Transverse colon (tissue), 4 donors: ENCODE data around the gene MFF. TPM values are rescaled to one million over a fixed set of nuclear protein-coding genes. Genes with fewer than 3 reads are reported as not detected.

Experiments
- DNase-seq: peaks from one replicate; pipeline ENCODE4 v3.0.0-alpha.2; 2019
- H3K27ac ChIP-seq, 4 donors: fragments of 200-600 bp; sonication (generic); 2 replicates each; pipeline ENCODE4 v1.5.1; 2016 to 2018; ENCODE audit warnings: inconsistent platforms in 4 of 4
- H3K27me3 ChIP-seq: fragments of 200-600 bp; sonication (generic); 2 replicates; pipeline ENCODE4 v1.5.1; 2017; ENCODE audit warnings: inconsistent platforms
- H3K36me3 ChIP-seq, 4 donors: fragments of 200-600 bp; sonication (generic); 2 replicates each; pipeline ENCODE4 v1.5.1; 2017 to 2019; ENCODE audit warnings: inconsistent platforms in 4 of 4
- H3K4me1 ChIP-seq, 4 donors: fragments of 200-600 bp; sonication (generic); 2 replicates each; pipeline ENCODE4 v1.5.1; 2017 to 2020; ENCODE audit warnings: inconsistent platforms in 4 of 4
- H3K4me3 ChIP-seq, 4 donors: fragments of 200-600 bp; sonication (generic); 1 replicate in 1 of 4; 2 replicates in 3 of 4; pipeline versions ENCODE4 v1.5.1 to v1.6.1; 2017 to 2019; ENCODE audit warnings: inconsistent platforms in 4 of 4
- H3K9me3 ChIP-seq, 2 donors: fragments of 200-600 bp; sonication (generic); 2 replicates each; pipeline ENCODE4 v1.5.1; 2017 to 2019; ENCODE audit warnings: inconsistent platforms in 2 of 2
- EP300 ChIP-seq: sonication (generic); formaldehyde crosslinking; IDR thresholded peaks from one replicate; pipeline ENCODE4 v1.6.1; 2017; ENCODE audit warnings: antibody characterized with exemption, low read depth
- POLR2A ChIP-seq: fragments of 450-650 bp; IDR thresholded peaks from one replicate; pipeline ENCODE4 v1.6.1; 2016; ENCODE audit warnings: antibody characterized with exemption, mild to moderate bottlenecking, moderate library complexity
- POLR2AphosphoS5 ChIP-seq, 3 donors: sonication (generic); formaldehyde crosslinking; IDR thresholded peaks; one replicate each; pipeline ENCODE4 v1.6.1; 2016; ENCODE audit warnings: antibody characterized with exemption in 3 of 3
- WGBS, 2 donors: methylation state at CpG; one replicate each; pipeline ENCODE4 v1.1.5; 2018; ENCODE audit warnings: low coverage in 1 of 2; 5-methylcytosine and 5-hydroxymethylcytosine counted together
- in situ Hi-C, 4 donors: fragments of 200-750 bp; cut with MboI; loops; one replicate each; pipeline versions ENCODE4 v1.15.0 to v1.15.1; 2017; ENCODE audit warnings: low sequenced_read_pairs in 3 of 4, low pct_ligation_motif_present in 1 of 4, low pct_unique_long_range_greater_than_20kb in 1 of 4
- intact Hi-C: fragments of 100-400 bp; cut with DNase I; formaldehyde crosslinking; loops from one replicate; pipeline ENCODE4 v1.15.1; 2023; ENCODE audit warnings: low total_unique reads
- total RNA-seq, 4 donors: library from RNA; depleted of rRNA; stranded (reverse); fragments of >200 nt; gene quantifications; one replicate each; pipeline ENCODE4 v1.1.0, GENCODE V29; 2016
- TF ChIP-seq, protein P1 (sequence below), 5 experiments: fragments of 200-600 bp in 3 of 5; fragments of 450-650 bp in 2 of 5; sonication (generic) in 3 of 5; IDR thresholded peaks; 1 replicate in 2 of 5; 2 replicates in 3 of 5; pipeline ENCODE4 v1.5.1; 2016 to 2017; ENCODE audit warnings: antibody characterized with exemption in 5 of 5, inconsistent platforms in 3 of 5, mild to moderate bottlenecking in 2 of 5, moderate library complexity in 1 of 5

Gene MFF
- total RNA-seq, 4 donors from 2014 or later, result 22.3 to 127 (median 103) TPM

DNA sequence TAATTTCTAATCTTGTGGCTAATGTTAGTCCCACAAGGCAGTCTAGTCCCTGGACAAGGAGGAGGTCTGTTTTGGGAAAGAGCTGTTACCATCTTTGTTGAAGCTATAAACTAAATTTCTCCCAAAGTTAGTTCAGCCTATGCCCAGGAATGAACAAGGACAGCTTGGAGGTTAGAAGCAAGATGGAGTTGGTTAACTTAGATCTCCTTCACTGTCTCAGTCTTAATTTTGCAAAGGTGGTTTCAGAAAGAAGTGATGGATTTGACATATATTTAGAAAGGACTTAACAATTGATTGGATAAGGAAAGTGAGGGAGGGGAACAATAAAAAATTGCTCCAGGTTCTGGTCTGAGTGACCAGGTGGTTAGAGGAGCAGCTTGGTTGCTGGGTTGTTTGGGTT is 77.3 kb downstream of the MFF start:
- in situ Hi-C loops, result loop anchor here in 2 of 4 donors (10.0 to 25.0 kb wide), 2 partner anchors 360 to 362 kb away; no protein-coding TSS in a partner anchor
- intact Hi-C loops, result loop anchor here (10.0 kb wide), 1 partner anchor 362 kb away; no protein-coding TSS in a partner anchor
- TF ChIP-seq POLR2AphosphoS5 (IDR thresholded peaks at IDR 0.05) (no peak), EP300 (no peak), POLR2A (no peak)
- TF ChIP-seq, protein P1, sequence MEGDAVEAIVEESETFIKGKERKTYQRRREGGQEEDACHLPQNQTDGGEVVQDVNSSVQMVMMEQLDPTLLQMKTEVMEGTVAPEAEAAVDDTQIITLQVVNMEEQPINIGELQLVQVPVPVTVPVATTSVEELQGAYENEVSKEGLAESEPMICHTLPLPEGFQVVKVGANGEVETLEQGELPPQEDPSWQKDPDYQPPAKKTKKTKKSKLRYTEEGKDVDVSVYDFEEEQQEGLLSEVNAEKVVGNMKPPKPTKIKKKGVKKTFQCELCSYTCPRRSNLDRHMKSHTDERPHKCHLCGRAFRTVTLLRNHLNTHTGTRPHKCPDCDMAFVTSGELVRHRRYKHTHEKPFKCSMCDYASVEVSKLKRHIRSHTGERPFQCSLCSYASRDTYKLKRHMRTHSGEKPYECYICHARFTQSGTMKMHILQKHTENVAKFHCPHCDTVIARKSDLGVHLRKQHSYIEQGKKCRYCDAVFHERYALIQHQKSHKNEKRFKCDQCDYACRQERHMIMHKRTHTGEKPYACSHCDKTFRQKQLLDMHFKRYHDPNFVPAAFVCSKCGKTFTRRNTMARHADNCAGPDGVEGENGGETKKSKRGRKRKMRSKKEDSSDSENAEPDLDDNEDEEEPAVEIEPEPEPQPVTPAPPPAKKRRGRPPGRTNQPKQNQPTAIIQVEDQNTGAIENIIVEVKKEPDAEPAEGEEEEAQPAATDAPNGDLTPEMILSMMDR (IDR thresholded peaks at IDR 0.05), result no peak

DNA sequence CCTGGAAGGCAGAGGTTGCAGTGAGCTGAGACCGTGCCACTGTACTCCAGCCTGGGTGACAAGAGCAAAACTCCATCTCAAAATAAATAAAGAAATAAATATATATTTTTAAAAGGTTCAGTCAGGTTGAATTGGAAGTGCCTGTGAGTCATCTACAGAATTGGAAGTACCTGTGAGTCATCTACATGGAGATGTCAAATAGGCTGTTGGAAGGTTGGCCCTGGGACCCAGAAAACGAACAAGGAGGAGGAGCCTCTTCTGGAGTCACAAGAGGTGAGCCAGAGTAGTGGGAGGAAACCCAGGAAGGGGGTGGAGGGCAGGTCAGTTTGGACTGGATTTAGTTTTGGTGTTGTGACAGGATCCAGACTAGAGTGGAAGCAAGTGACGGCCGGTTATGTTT is 77.9 kb downstream of the MFF start:
- H3K4me1 ChIP-seq, result peaks cover 0 to 31% (median 19%) of the 10 kb centered on the region in 4 donors
- H3K4me3 ChIP-seq, result no peak overlapping the region
- in situ Hi-C loops, result loop anchor here in 2 of 4 donors (10.0 to 25.0 kb wide), 2 partner anchors 359 to 362 kb away; no protein-coding TSS in a partner anchor
- TF ChIP-seq, protein P1 (IDR thresholded peaks at IDR 0.05), result no peak
- no peak for TF ChIP-seq EP300
- no peak for TF ChIP-seq POLR2A
- TF ChIP-seq POLR2AphosphoS5 (IDR thresholded peaks at IDR 0.05), result no peak
- intact Hi-C loops, result loop anchor here (10.0 kb wide), 1 partner anchor 362 kb away; no protein-coding TSS in a partner anchor
- WGBS, 2 donors, result 60 to 69% methylated on average over 4 of the region's 4 CpGs
- H3K27ac ChIP-seq, result no peak overlapping the region
- H3K36me3 ChIP-seq, result no peaks in the 10 kb centered on the region
- no peaks in the 10 kb centered on the region for H3K9me3 ChIP-seq
- no peaks in the 10 kb centered on the region for H3K27me3 ChIP-seq
- DNase-seq, result no peak

More for the DNA sequence above, 77.3 kb downstream of the MFF start:
- Histone ChIP-seq H3K27ac (no peak overlapping the region), H3K4me3 (no peak overlapping the region), H3K9me3 (no peaks in the 10 kb centered on the region), H3K4me1 (peaks cover 0 to 31% (median 19%) of the 10 kb centered on the region in 4 donors), H3K27me3 (no peaks in the 10 kb centered on the region), H3K36me3 (no peaks in the 10 kb centered on the region)
- DNase-seq, result no peak

DNA sequence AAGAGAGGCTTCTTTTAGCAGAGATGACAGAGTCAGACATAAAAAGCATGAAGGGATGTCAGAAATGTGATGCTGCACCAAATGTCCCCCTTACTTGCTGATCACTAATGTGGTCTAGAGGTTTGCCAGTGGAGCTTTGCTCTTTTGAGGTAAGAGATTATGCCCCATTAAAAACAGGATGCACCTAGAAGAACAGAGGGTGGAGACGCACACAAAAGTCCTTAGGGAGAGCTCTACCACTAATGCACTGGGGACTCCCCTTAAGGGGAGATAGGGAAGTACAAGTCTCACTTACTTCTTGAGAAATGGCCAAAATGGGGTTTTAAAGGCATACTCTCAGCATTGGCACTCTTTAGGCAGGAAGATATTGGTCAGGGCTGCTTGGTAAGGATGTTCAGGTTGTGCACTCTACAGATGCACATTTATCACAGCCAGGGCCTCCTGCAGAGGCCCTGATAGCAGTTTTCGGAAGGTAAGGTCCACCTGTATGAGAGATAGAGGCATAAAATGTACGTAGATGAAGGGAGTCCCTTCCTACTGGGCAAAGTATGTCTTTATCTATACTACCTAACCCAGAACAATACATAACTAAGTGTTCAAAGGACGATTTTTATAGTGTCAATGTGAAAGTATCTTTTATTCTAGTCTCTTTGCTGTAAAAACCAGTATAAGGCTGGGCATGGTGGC is 79.7 kb downstream of the MFF start:
- Histone ChIP-seq H3K27ac (no peak overlapping the region), H3K4me3 (no peak overlapping the region), H3K9me3 (no peaks in the 10 kb centered on the region), H3K4me1 (peaks cover 0 to 25% (median 13%) of the 10 kb centered on the region in 4 donors), H3K36me3 (no peaks in the 10 kb centered on the region), H3K27me3 (no peaks in the 10 kb centered on the region)
- intact Hi-C loops, result loop anchor here (10.0 kb wide), 1 partner anchor 360 kb away; no protein-coding TSS in a partner anchor
- TF ChIP-seq EP300 (no peak), POLR2AphosphoS5 (IDR thresholded peaks at IDR 0.05) (no peak), POLR2A (no peak)
- TF ChIP-seq, protein P1 (IDR thresholded peaks at IDR 0.05), result no peak
- WGBS, 2 donors, result 72 to 74% methylated on average over 2 to 4 of the region's 4 CpGs
- DNase-seq, result no peak
- in situ Hi-C loops, result loop anchor here in 3 of 4 donors (5.0 to 25.0 kb wide), 3 partner anchors 358 to 360 kb away; no protein-coding TSS in a partner anchor

DNA sequence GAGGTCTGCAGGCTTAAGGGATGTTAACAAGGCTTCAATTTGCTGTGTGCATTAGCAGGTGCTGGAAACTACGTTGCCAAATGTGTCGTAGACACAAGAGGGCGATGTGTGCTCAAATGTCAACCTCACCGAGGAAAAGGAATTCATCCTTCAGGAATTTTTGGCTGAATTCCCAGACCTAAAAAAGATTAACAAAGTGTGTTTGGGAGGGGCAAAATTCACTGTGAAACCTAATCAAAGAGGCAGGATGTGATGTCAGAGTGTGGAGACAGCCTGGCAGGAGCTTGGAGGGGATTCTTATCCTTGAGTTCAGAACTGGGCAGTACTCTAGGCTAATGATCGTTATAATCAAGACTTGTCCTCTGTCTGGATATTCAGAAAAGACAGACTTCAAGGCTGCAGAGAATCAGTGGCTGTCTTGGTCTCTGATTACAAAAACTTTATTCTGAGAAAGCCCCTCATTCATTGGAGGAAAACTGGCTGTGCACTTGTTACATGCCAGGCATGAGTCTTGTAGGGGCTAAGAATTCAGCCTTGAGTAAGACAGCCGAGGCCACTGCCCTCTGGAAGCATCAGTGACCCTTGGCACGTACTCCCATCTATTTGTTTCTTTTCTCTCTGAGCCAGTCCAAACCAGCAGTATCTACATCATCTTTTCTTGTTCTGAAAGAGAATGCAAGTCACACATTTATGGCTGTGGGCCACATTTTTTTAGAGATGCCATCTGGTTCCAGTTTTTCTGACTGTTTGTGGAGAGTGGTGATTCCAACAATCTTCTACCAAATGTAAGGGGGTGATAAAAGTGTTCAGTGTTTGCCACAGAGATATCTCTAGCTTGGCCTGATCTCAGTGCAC is 81.4 kb downstream of the MFF start:
- in situ Hi-C loops (loop anchor here in 3 of 4 donors (5.0 to 25.0 kb wide), 3 partner anchors 356 to 358 kb away; no protein-coding TSS in a partner anchor), intact Hi-C loops (loop anchor here (10.0 kb wide), 1 partner anchor 358 kb away; no protein-coding TSS in a partner anchor)
- 6 to 12% methylated on average over 5 to 7 of the region's 7 CpGs for WGBS, 2 donors
- DNase-seq, result peak; percentile 73
- Histone ChIP-seq H3K9me3 (no peaks in the 10 kb centered on the region), H3K4me3 (no peak overlapping the region), H3K4me1 (peaks cover 0 to 25% (median 13%) of the 10 kb centered on the region in 4 donors), H3K36me3 (no peaks in the 10 kb centered on the region), H3K27ac (peak overlapping the region; percentile 43 to 63 (median 54)), H3K27me3 (no peaks in the 10 kb centered on the region)
- TF ChIP-seq POLR2A (no peak), POLR2AphosphoS5 (IDR thresholded peaks at IDR 0.05) (peak in 2 of 3 donors; percentile 52 to 68), EP300 (no peak)
- TF ChIP-seq, protein P1 (IDR thresholded peaks at IDR 0.05), result peak; percentile 43 to 73 (median 63)
